HG02852 (cell line): ENCODE measurements around the gene CCDC34.

ENCODE experiments used
- ATAC-seq: cut with Tn5 transposase; IDR thresholded peaks from one replicate; pipeline ENCODE4 v1.9.1; 2021; ENCODE audit warnings: mild to moderate bottlenecking, moderate library complexity; ENCODE audit not compliant: unreplicated experiment

CCDC34 gene

DNA sequence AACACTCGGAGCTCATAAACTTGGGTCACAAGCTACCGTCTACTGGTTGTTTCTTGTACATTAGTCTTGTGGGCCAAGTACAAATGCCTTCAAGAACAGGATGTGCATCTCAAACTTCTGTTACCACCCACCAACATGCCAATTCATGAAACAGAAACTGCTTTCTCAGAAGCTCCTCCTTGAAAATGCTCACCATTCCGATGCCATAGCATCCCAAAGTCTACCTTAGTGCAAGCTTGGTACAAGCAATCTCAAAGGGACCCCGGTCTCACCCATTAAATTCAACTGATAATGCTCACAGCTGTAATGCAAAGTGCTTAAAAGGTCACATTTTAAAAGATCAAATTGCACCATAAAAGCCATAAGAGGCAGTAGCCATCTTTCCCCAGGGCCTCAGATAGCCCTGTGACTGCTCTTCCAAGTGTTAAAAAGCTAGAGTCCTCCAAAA, 31.8 kb upstream of the CCDC34 start:
- no peak for ATAC-seq

DNA sequence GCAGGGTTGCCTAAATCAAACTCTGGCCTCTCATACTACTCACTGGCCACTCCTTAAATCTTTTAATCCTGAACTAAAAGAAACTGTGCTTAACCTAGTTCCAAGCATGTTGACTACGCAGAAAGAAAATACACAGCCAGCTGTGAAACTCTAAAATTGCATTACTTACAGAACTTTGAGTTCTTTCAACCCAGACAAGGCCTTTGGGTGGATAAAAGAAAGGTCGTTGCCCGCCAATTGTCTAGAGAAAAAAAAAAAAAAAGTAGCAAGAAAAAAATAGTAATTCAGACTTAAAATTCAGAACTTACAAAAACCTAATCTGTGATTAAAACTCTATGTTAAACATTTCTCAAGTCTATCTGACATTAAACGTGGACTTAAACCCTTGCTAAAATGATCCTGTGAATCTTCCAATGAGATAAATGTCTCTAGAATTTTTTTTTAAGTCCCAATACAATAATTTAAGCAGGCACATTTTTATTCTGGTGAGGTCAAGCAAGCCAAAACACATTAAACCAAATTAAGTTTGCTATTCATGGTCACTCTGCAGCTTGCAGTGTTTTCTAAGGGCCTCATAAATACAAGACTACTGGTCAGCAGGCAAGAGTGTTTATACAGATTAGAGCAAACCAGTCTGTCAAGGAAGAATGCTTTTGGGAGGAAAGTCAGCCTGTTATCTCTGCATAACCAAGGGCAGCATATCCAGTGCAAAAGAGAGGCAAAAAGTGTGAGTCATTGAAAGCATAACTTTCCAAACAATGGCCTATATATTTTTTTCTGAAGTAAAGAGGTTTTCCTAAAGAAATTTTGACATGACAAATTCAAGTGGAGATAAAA, 29.5 kb upstream of the CCDC34 start:
- no peak for ATAC-seq

DNA sequence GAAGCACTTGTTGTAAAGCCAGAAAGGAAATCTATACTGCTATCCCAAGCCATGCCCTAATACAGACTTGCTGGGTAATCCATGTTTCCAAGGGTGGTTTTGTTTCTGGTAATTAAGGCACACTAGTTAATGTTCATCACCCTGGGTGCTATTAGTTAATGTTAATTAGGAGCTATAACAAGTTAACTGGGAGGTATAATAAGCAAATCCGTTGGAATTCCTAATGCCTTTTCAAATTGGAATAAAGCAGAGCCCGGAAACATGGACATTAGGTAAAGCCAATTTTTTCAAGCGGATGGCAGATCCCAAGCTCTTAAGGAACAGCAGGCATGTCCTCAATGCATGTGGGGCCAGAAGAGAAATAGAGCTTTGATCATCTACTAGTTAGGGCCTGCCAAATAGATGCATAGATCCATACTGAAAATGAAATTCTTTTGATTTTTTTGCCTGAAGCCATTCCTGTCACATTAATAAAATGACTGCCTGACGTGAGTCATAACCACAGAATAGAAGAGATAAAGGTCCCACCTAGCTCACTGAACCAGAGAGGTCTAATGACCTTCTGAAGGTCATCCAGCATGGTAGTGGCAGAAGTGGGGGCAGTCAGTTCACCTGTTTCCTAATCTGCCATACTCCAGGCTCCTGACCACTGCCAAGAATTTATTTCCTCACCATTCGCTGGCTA, 28.5 kb upstream of the CCDC34 start:
- no peak for ATAC-seq

DNA sequence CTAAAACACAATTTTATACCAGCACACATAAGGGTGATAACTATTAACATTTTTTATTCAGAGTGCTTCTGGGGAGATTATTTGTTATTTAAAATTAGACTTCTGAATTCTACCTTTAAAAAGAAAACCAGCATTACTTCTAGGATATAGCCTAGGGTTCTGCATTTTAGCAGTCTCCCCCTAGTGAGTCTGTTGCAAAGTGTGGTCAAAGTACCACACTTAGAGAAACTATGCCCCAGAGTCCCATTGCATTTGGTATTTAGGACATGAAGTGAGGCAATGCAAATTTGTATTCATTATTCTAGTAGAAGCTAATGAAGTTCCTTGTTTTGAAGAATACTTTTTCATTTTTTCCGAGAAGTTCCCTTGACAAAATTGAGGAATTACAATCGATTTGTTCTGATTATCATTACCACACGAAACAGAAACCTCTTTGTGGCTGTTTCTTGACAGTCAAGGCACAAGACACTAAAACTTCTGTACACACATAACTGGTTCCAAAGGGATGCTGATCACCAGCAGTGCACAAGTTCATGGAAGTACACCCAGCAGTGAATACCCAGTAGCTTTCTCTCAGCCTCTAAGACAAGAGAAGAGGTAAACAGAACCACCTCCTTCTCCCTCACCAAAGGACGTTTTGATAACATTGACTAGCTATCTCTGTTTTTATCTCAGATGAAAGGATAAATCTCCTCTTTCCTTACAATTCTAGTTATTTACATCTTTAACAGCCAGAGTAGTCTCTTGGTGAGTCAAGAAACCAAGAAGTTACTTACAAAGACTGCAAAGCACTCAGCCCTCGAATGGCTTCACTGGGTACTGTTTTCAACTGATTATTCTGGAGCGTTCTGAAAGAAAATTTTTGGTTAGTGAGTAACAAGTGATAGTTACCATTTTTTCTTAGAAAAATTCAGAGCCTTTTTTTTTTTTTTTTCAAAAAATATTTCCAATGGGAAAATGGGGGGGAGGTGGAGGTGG, 27.6 kb upstream of the CCDC34 start:
- no peak for ATAC-seq

DNA sequence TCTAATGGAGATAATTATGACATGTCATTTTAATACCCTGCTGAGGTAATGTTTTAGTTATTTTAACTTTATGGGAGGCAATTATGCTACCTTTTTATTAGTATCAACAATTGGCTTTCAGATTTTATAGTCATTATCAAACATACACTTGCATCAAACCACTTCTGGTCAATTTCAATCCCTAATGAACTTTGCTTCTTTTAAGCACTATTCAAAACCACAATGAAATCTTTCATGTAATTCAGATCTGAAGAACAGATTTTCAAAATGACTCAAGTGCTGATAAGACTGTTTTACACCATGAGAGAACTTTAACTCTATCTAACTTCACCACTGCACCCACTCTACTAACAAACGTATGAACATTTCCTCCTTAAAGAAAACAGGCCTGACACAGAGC, 25.9 kb upstream of the CCDC34 start:
- ATAC-seq, result no peak

DNA sequence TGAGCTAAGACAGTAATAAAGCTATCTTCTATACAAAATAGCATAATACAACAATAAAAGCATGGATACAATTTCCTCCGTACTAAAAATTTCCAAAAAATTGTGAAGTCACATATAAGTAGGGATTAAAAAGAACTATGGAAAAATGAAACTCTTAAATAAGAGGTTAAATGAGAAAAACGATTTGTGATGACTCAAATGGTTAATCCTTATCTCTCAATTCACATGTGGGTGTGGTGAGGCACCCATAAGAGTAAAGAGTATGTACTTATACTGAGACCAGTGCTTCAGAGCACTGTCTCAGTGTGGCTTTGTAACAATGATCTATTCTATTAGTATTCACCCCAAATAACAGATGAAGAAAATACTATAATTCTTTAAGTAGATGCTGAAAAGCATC, 25.0 kb upstream of the CCDC34 start:
- ATAC-seq, result peak; percentile 46

DNA sequence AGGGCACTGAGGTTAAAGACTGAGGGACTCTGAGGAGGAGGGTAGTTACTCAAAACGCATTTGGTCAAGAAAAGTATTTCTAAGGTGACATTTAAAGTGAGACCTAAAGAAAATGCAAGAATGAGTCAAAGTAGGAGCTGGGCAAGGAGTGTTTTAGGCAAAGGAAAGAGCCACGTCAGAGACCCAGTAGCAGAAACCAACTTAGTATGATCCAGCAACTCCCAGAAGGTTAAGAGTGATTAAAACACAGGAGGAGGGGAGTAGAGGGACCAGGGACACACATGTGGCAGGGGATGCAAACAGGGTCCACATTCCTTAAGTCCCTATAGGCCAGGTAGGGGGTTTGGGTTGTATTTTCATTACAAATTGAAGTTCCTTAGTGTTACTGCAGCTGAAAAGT, 24.3 kb upstream of the CCDC34 start:
- no peak for ATAC-seq

DNA sequence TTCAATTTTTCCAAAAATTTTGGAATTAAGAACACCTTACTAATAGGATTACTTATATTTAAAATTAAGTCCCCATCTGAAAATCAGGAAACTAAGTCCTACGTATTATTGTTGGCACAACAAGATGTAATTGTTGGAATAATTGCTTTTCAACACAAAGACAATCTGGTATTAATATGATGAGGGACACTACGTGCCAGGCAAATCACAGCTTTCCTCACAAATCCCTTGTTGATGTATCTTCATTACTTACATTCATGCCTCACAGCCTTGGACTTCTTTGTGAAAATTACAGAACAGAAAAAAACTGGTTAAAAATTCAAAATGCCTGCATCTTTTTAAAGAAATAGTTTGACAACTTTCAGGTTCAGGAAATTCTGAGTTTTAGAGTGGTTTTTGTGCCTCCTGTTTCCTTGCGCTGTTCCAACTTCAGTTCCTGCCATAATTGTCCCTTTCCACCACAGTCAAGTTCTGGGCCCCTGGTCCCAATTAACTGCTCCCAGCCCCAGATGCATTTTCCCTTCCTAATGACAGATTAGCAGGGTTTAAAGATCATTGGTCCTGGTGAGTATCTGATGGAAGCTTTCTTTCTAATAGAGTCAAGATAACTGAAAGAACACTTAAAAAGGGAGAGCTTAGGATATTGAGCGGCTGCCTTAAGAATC, 23.3 kb upstream of the CCDC34 start:
- ATAC-seq, result no peak

DNA sequence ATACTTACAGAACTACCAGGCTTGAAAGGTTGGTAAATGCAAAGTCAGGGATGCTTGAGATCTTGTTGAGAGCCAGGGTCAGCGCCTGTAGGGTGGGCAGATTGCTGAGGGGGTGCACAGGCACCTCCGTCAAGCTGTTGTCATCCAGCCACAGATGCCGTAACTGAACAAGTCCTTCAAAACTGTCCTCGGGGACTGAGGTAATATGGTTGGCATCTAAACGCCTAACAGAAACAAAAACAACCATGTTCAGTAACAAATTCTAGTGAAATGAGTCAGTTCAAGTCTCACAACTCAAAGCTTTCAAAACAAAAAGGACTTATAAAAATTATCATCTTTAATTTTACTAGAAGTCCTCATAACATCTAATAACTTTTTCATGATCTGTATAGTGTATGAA, 22.2 kb upstream of the CCDC34 start:
- no peak for ATAC-seq

DNA sequence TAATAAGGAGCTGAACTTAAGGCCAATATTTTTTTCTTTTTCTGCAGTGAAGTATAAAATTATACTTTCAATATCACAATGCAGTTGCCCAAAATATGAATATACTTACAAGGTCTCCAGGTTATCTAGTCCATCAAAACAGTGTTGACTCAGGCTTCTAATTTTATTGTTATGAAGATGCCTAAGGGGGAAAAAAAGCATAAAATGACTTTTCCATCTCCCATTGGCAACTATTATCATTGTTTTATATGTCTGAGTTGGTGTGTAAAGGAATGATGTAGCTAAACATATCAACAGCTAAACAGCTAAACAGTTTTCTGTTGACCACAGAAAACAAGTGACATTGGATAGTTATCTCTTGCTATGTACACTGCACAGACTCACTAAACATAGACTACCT, 21.2 kb upstream of the CCDC34 start:
- no peak for ATAC-seq

DNA sequence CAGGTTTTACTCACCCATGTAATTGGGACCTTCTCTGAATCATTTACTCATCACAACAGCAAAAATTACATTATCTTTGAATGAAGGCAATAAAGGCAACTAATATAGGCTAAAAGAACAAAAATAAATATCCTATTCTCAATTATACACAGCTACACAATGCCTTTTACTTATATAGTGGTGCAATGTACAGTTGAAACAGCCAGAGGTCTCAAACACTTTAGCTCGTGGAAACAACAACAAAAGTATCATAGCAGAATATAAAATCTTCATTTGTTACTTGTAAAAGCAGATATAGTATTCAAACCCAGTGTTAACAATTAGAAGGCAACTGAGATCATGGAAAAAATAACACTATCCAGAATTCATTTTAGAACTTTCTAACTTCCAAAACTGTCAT, 20.6 kb upstream of the CCDC34 start:
- ATAC-seq, result no peak

DNA sequence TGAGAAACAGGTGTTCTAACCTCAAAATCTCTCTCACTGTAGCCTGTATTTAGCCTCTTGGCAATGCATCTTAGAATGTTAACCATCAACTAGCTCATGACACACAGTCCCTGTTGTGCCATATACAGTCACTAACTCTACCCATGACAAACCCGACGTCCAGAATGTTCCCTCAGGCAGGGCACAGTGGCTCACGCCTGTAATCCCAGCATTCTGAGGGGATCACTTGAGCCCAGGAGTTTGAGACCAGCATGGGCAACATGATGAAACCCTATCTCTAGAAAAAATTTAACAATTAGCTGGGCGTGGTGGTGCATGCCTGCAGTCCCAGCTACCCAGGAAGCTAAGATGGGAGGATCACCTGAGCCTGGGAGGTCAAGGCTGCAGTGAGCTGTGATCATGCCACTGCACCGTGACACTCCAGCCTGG, 18.2 kb upstream of the CCDC34 start:
- no peak for ATAC-seq

DNA sequence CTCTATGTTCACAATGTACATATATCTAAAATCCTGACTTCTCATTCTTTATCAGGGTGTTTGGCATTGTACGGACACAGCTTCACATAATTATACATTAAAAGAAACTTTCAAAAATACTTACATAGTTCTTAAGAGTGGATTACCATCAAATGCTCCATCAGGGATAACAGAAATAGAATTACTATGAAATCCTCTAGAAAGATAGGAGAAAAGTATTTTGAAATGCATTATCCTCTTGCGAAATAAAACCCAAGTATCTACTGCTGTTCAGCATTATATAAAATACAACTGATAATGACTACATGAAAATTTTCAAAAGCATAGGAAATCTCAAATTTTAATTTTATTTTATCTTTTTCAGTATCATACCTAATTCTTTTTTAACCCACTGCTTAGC, 17.8 kb upstream of the CCDC34 start:
- ATAC-seq, result no peak

DNA sequence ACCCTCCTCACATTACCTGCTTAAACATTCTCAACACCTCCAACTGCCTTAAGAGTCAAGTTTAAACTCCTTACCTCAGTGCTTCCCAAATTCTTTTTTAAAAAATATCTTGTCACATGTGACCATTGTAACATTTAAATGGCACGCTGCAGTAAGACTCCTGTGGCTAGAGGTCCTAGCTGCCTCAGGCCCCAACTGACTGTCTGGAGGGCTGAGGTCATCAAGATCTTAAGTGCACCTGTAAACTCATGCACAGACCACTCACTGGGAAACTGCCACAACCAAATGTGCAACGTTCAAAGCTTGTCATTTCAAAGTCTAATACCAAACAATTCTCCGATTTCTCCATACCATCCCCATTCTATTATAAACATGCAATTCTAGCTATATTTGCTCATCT, 16.4 kb upstream of the CCDC34 start:
- no peak for ATAC-seq

DNA sequence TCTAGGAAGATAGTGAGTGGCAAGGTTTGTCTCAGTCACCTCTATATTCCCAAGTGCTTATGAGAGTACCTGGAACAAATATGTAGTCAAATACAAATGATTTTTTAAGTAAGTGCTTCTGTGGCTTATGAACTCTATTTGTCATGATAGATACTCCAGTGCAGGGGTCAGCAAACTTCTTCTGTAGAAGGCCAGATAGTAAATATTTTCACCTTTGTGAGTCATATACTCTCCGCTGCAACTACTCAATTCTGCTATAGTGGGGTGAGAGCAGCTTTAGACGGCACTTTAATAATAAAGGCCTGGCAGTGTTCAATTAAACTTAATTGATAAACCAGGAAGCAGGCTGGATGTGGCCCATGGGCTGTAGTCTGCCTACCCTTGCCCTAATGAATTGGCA, 12.4 kb upstream of the CCDC34 start:
- ATAC-seq, result no peak

DNA sequence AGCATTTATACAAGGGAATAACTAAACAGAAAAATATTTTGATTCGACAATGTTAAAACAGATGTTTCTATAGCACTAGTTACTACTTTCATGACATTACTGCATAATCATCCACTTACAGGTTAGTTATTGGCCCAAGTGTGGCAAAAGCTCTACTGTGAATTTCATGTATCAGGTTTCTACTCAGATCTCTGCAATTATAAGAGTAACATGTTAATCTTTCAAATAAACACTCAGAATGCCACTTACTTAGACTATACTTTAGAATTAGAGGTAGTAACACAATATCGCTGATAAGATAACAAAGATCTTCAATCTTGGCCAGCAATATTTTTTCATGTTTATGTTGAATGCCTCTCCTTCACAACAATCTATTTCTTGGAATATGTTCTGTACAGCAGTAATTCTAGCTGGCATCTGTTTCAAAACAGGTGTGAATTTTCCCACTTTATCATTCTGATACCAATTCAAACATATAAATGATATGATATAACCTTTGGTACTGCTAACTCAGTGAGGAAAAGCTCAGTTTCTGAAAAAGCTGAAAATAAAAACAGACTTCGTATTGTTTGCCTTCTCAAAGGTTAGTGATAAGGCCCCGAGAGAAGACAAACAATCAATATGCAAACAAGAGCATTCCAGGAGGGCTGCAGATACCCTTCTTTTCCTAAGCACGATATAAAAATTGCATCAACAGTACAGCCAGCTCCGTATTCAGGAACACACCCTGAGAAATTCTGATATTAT, 11.0 kb upstream of the CCDC34 start:
- no peak for ATAC-seq

DNA sequence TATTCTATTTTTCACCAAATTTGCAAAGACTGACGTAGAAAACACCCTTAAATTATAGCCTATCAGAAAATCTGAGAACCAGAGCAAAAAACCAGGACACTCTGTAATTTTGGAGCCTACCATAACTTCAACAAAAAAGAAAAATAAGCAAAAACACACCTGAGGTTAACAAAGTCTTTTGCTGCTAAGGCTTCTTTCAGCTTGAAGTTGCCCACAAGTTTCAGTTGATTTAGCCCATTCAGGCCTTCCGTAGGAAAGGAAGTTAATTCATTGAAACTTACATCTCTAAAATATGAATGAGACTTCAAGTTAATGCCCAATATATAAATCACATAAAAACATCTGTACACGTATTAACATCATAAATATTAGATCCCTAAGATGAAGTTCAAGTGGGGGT, 10.4 kb upstream of the CCDC34 start:
- ATAC-seq, result no peak

DNA sequence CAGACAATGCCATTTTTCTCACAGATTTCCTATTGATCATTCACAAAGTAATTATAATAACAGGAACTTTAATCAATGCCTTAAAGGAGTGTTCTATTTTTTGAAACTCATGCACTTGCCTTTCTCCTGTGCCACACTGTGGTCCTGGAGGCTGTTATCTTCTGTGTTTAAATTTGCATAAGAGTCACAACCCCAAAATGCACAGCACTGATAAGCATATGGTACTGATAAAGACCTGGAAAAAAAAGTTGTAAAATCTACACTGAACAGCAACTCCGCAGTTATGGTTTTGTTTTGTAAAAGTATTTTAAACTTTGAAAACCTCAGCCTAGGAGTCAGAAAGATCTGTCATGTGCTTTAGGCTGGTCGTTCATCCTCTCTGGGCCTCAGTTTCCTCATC, 9.1 kb upstream of the CCDC34 start:
- ATAC-seq, result no peak

DNA sequence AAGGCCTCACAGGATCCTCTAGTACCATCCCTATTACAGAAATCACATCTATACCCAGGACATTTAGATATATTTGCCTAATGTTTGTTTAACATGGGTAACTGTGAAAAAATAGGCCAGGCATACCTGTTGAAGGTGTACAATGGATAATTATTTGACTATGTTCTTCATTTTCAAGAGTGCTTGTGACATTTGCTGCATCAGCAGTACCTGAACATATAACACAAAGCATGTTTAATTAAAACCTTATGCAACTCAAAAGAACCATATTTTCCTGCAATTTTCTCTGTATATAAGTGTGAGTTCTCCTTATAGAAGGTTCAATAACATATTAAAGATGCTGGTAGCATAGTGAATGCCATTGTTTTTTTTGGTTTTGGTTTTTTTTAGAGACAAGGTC, 8.5 kb upstream of the CCDC34 start:
- no peak for ATAC-seq

DNA sequence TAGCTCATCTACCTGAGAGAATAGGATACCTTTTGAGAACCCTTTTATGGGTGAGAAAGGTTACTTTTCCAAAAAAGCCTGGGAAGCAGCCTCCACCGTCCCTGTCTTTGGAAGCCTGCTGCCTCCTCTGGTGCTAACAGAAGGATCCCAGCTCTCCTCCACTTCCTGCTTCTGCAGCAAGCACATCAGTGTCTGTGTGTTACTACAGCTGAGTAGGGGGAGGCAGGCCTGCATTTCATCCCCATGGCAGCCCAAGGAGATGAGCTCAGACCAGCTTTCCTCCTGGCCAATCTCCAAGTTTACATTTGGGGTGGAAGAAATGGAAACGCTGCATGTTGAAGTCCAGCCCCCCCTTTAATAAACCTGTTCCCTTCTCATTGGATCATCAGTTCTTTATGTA, 7.4 kb upstream of the CCDC34 start:
- ATAC-seq, result no peak
